ENCODE data around the gene ARHGEF35.
"Not testable (repeated sequence)": the region's sequence is repeated elsewhere in the genome, so short reads cannot be mapped to it uniquely, and the experiment has no call there.

Gene ARHGEF35

DNA sequence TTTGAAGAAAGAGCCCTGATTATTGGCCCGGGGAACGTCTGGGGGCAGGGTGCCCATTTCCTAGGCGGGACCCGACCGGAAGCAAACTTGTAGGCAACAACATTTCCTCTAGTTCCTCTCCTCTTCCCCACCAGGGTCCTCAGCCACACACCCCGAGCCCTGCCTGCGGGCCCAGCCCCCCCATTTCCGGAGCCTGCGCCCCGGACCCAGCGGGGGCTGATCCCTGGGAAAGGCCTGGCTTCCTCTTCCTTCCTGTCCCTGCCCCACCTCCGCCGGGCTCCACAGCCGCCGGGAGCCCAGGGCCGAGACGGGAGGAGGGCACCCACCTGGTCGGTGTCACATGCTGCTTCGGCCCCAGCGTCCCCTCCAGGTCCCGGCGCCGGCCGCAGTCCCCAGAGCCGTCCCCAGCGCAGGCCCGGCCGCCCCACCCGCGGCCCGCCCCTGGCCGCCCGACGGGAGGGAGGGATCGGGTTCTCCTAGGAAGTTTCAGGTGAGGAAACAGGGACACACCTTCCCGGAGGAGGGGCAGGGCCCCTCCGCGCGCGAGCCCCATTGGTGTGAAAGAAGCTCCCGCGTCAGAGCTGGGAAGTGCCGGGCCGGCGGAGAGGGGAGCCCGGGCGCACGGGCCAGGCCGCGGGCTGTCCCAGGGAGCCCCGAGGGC, at the start of gene ARHGEF35:
ARHGEF35 (minus strand) TSS at position 622 of the 661 bp plus-strand sequence. CDS start 7,450 bp downstream, outside the sequence.
- DNase-seq, result not testable (repeated sequence)

DNA sequence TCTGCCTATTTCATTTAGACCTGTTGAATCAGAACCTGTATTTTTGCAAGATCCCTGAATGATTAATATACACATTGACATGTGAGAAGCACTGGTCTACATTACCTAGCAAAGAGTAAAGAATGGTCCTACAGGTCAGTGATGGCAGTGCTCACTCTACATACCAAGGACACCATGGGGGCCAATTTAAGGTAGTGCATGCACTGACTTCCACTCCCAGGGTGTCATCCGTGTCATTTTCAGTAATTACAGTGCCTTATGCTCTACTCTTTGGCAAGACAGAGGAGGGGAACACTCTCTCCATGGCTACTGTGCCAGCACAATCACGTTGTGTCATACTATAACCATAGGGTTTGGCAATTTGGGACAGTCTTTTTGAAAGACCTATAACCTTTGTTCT, 49.7 kb upstream of the ARHGEF35 start:
- DNase-seq, result not testable (repeated sequence)

DNA sequence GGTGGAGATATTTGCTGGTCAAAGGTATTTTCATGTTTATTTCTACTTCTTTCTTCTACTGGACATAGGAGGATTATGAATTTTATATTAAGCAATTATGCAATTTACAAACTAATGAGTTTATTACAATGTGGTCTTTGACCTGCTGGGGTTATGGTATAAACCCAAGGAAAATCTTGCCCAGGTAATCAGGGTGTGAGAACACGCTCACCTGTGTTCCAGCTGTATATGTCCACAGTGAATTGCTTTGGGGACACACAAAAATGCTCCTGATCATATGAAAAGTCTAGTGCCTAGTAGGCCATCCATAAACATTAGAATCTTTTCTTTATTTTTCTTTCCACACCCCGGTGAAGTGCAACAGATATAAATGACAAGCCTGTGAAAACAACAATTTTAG, 43.7 kb upstream of the ARHGEF35 start, which contains the start of gene OR2A42:
OR2A42 (minus strand) TSS at position 241 of the 400 bp plus-strand sequence. CDS start 6,762 bp downstream, outside the sequence.
- not testable (repeated sequence) for DNase-seq

DNA sequence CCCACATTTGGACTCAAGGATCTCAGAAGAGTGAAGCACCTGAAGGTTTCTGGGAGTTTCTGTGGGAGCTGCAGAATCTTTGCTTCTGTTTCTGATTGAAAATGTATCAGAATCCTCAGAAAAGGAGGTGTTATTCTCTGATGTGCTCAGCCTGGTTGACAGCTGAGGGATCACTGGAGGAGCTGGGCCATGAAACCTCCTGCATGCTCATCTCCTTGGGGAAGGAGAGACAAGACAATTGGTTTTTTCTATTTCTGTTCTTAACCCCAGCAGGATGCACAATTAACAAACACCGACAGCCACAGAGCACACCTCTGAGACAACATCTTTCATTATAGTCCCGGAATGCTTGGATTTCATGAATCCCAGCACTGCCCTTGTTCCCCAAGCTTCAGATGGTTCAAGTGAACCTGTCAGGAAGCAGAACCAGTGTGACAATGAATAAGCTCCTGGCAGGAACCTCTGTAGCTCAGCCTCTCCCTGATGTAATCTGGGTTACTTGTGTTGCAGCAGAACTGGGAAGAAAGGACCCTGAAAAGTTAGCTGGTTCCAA, 43.0 kb upstream of the ARHGEF35 start:
- not testable (repeated sequence) for DNase-seq

DNA sequence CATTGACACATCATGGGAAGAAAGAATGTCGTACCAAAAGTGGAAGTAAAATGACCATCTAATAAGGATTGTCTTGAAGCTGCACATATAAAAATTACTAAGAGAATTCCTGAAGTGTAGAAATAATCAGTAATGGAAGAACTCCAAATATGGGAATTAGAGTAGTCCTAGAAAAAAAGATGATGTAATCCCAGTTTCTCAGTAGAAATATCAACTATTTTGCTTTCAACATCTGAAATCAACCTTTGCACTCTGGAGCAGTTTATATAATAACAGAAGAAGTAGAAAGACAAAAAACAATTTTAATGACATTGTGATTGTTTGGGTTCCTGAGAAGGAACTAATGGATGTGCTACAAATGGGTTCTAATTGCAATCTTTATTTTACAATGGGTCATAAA, 37.4 kb upstream of the ARHGEF35 start:
- not testable (repeated sequence) for DNase-seq

DNA sequence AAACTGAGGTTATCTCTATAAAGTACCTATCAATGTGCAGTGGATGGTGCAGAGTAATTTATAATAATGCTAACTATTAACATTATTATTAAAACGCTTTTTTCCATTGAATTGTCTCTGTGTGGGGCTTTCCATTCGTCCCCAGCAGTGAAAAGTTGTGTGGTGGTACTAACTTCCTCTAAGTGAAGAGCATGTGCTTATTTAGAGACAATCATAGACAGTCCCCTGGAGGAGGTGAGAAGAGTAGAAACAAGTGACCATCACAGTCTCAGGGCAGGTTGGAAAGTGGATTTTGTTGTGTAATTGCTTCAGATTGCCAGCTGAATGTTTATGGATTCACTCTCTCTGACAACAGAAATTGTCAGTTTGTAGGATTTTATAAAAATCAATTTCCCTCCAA, 35.4 kb upstream of the ARHGEF35 start:
- not testable (repeated sequence) for DNase-seq

DNA sequence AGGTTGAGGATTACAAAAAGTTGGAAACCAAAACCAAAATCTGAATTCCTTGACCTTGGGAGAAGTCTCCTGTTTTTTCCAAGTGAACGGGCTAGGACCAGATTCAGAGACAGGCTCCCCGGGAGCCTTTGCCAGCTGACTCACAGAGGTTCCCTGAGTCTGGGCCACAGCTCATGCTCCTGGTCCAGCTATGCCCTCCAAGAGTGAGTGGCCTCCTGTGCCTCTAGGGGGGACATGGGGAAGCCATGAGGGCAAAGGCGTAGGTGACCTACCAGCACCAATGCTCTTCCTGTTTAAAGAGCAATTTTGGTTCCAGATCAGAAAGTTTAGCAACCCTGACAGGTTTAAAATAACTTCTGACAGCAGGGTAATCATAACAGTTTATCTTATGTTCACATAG, 33.2 kb upstream of the ARHGEF35 start:
- DNase-seq, result not testable (repeated sequence)

DNA sequence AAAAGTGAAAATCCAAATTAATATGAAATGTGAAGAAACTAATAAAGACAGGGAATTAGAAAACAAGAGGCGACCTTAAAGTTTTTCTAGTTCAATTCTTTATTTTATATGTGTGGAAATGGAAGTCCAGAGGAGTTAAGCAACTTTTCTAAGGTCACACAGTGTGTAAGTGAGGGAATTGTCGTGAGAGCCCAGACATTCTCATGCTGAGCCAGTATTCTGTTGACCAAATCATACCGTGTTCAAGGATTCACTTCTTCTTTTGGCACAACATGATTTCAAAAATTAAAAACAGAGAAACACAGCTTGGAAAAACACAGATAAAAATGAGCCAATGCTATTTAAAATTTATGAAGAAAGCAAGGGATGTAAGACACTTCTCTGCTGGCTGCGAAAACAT, 31.2 kb upstream of the ARHGEF35 start:
- not testable (repeated sequence) for DNase-seq

DNA sequence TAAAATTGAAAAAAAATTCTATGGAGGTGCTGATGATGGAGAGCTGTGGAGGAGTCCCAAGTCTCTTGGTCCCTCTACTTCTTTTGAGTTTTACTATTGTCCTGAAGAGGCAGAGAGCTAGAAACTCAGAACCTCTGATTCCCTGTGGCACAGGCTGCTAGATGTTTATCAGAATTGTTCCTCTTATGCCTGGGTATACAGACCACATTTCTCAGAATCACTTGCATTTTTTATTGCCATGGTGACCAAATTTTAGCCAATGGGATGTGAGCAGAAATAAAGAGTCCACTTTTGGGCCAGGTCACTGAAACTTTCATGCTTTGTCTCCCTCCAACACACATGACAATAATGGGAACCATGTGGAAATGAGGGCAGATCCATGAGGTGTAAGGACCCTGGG, 28.0 kb upstream of the ARHGEF35 start:
- not testable (repeated sequence) for DNase-seq

DNA sequence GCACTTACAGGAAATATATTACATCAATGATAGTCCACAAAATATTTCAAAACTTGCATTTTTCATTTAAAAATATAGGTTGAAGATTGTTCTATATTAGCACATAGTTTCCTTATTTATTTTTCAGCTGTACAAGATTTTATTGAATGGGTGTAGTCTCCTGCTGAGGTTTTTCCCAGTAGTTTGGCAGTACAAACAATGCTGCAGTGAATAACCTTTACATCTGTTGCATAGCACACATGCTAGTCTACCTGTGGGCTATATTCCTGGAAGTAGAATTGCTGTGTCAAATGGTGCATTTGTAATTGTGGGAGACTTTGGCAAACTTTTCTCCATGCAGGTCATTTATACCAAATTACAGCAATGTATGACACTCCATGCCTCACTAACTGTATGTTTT, 24.9 kb upstream of the ARHGEF35 start:
- not testable (repeated sequence) for DNase-seq

DNA sequence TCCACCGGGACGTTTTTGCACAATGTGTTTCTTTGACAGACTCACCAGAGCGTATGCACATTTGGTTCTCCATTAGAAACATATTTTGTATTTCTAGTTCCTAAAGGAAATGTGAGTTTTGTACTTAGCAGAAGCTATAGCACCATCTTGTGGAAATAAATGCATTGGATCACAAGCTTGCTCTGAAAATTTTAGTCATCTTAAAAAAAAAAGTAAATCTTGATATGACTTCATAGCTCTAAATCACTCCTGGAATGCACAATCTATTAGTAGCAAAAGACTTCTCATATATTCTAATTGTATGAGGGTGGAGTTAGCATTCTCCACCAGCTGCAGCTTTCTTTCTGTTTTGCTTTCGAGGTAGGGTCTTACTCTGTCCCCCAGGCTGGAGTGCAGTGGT, 23.5 kb upstream of the ARHGEF35 start:
- not testable (repeated sequence) for DNase-seq

DNA sequence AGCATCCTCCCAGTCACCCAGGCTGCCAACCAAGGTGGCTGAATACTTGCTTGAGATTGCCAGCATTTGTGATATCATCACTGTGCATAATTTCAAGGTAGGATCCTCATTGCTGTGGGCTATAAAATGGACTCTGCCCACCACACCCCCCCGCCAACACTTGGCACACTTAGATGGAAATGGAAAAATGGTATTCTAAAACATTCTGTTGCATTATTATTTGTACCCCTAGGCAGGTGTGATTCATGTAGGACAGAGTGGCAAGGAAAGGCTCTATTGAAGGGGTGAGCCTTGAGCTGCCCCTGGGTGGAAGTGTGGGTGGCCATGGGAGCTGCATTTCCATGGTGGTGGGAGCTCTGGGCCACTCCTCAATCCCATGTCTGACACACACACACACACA, 22.9 kb upstream of the ARHGEF35 start:
- DNase-seq, result not testable (repeated sequence)

DNA sequence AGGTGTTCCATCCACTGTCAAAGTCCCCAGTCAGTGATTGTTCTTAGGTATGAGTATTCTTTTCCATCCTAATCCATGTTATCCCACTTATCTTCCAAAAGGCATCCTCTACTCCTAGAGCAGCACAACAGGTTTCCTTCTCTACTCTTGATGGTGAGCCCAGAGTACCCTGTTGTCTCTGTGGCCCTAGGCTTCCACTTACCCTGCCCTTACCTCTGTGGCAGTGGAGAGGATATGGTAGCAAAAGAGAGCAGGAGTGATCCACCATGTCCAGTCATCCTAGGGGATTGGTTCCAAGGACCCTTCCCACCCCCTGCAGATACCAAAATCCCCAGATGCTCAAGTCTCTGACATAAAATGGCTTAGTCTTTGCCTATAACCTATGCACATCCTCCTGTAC, 21.6 kb upstream of the ARHGEF35 start:
- not testable (repeated sequence) for DNase-seq

DNA sequence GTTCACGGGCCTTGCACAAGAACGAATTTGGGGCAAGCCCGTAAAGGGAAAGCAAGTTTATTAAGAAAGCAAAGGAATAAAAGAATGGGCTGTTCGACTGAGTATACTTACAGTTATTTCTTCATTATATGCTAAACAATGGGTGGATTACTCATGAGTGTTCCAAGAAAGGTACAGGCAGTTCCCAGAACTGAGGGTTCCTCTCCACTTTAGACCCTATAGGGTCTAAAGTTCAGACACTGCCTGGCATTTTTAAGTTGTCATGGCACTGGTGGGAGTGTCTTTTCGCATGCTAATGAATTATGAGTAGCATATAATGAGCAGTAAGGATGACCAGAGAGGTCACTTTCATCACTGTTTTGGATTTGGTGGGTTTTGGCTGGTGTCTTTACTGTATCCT, 9.7 kb upstream of the ARHGEF35 start:
- not testable (repeated sequence) for DNase-seq

DNA sequence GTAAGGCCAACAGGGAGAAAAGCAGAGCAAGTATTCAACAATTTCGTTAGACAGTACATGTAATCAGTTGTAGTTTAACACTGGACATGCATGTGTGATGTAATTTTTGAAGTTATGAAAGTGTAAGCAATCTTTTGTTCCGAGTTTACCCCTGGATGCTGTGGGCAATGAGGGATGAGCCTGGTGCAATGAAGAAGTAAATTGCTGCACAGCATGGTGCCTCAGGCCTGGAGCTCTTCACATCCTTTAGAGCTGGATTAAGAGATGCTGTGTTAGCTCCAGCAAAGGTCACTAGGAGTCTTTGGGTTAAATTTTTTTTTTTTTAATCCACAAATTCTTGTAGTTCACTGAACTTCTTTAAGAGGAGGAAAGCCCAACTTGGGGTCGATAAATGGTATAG, 7.5 kb upstream of the ARHGEF35 start:
- DNase-seq, result not testable (repeated sequence)

DNA sequence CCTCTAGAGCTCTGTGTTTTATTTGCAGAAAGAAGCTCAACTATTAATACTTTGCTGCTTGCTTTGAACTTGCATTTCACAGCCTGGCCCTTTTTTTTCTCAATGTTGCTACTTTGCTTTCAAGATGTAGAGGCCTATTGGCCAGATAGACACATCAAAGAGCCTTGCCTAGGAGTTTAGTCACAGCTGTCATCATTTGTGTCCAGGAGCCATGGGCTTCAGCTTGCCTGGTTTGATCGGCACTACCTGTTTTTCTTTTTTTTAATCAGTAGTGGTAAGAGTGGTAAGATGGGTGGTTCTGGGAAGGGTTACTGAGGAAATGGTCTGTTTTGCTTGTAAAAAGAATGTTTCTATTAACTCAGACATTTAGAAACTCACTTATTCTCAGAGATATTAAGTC, 6.3 kb upstream of the ARHGEF35 start:
- DNase-seq, result not testable (repeated sequence)

DNA sequence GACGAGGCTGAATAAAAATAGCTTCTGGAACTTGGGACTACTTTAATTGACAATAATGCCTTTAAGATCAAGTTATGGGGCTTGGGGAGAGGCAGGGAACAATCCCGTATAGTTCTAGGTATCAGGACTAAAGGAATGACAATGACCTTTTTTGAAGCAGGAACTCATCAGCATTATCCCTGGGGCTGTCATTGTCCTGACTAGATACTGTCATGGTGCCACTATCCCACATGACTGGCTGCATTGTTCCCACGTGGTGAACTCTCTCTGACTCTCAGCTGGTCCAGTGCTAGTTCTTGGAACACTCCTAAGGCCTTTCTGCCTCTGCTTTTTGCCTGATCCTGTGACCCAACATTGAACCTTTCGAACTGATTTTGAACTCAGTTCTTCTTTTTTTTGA, 3.3 kb upstream of the ARHGEF35 start:
- not testable (repeated sequence) for DNase-seq

DNA sequence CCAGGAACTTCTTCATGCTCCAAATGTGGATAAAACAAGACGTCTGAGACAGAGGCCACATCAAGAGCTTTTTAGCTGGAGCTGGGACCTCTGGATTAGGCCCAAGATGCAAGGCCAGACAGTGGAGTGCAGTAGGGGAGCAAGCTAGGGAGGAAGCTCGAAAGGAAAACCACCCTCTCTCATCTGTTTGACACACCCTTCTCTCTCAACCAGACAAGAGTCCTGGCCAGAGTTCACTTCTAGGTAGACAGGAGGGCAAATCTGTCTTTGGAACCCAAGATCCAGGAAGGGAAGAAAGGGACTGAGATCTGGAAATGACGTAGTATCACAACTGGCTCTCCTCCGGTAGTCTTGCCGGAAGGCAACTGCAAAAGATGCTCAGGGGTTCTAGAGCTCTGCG, 1.2 kb downstream of the ARHGEF35 start:
- DNase-seq, result not testable (repeated sequence)

DNA sequence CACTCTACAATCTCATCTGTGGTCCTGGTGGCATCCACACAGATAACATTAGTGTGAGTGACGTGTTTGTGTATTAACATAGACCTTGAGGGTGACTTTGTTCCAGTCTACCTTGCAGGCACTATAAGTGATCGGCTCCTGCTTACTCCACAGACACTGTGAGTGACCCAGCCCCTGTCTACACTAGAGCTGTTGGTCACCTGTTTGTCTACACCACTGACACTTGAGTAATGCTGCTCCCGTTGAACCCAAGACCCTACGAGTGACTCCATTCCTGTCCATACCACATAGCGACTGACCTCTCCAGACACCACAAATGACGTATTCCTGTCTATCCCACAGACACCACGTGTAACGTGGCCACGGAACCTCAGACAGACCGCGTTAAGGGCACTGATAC, 1.9 kb downstream of the ARHGEF35 start:
- DNase-seq, result not testable (repeated sequence)

DNA sequence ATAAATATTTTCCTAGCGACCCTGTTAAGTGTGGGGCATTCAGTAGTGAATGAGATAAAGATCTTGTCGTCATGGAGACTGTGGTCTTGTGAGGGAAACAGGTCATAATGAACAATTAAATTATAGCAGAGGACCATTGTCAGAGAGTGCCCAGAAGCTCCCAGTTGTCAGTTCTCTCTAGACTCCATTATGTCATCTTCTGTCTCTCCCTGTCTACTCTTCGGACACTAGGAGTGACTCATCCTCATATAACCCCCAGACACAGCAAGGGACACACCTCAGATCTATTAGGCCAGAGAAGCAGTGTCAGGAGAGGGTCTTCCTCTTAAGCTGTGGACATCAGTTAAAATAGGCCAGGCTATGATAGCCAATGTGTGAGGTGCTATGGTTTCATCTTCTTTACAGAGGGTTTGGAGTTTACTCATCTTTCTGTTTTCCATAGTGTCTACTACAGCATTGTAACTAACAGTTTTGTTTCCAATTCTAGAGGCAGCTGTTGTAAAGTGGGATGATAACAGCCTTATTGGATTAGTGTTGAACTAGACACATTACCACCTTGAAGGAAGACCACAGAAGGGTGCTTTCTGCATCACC, 7.0 kb downstream of the ARHGEF35 start:
- not testable (repeated sequence) for DNase-seq

DNA sequence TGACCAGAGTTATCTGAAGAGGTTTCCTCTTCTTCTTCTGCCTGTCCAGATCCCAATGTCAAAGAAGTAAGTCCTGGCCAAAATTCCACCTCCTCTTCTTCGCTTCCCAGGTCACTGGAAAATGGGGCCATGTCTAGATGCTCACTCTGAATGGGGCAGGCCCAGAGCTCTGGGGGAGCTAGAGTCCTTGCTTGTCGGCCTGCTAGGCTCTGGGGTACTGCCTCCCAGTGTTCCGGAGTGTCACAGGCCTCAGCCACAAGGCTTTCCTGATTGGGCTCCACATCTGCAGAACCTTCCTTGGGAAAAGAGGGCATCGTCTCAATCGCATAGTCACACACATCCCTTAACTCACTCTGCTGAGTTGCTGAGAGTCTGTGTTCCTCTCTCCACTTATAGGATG, 7.8 kb downstream of the ARHGEF35 start:
- DNase-seq, result not testable (repeated sequence)

DNA sequence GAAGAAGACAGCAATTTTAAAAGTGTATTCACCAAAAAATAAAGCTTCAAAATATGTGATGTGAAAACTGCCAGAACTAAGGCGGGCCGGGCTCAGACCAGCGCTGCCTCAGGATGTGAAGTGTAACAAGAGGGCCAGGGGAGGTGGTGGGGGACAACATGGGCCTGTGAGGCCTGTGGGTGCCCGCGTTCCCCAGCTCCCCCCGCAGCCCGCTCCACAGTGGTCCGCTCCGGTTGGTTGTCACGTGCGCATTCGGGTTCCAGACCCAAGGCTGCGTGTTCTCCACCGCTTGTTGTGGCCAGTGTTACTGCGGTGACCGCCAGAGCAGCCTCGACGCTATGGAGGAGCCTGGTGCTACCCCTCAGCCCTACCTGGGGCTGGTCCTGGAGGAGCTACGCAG, 12.5 kb downstream of the ARHGEF35 start, which contains the start of gene CTAGE4:
CTAGE4 (plus strand) TSS at position 301 of the 400 bp plus-strand sequence; CDS start at position 339, 38 bp downstream.
- DNase-seq, result not testable (repeated sequence)

DNA sequence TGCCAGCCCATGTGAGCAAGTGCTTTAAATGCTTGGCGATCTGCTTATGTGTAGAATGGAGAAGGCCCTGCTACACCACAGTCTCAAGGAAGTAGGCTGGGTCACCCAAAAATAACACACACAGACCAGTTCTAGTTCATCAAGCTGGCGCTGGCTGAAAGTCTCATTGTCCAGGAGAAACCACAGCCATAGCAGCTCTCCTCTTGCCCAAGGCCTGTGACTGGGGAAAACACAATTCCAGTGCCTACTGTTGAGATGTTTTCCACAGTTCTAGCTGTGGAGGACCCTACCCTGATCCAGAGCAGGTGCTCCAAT, 16.5 kb downstream of the ARHGEF35 start:
- not testable (repeated sequence) for DNase-seq

Measured in SHP77 (cell line).